HepG2 (cell line): ENCODE results near the gene DNAJA3. TPM values are rescaled to one million over a fixed set of nuclear protein-coding genes. Genes with fewer than 3 reads are reported as not detected.
A peak's percentile ranks its signal among the peaks of the same experiment; 100 is the strongest.

Experiments
- ATAC-seq: fragments of 200-7000 bp; cut with Tn5 transposase; 3 replicates; pipeline ENCODE4 v1.9.1; 2020; ENCODE audit warnings: mild to moderate bottlenecking, moderate library complexity
- BruUV-seq: library from RNA; stranded (reverse); fragments of 400-500 nt; replicated peaks from 2 replicates; lab custom pipeline; 2021; lab: Mats Ljungman, UMichigan
- CTCF ChIA-PET: fragments of 300-600 bp; formaldehyde crosslinking; extraction: SDS; loops from one replicate; lab custom pipeline; 2021; ENCODE audit warnings: low total read pairs, inconsistent platforms, low intra/inter-chr PET ratio; lab: Yijun Ruan, JAX
- POLR2A ChIA-PET: fragments of 350-600 bp; sonication (Branson Sonifier 250); formaldehyde crosslinking; loops from one replicate; lab custom pipeline; 2020; ENCODE audit warnings: antibody characterized with exemption, inconsistent platforms; lab: Yijun Ruan, JAX
- DNase-seq: peaks from one replicate; pipeline ENCODE4 v3.0.0-alpha.2; 2015; ENCODE audit warnings: low spot score
- FAIRE-seq: peaks from 3 replicates; lab custom pipeline; 2011; peaks lifted over from hg19 to GRCh38; lab: Jason Lieb, UNC
- H2AFZ ChIP-seq: one replicate; pipeline ENCODE4 v1.6.1; 2011; ENCODE audit warnings: low read length, inconsistent platforms
- H3K27ac ChIP-seq: fragments of 300-600 bp; 3 replicates; pipeline ENCODE4 v1.8.0; 2011; ENCODE audit warnings: mixed run types, mild to moderate bottlenecking, mixed read lengths, low read length, inconsistent platforms; ENCODE audit not compliant: insufficient read depth; ENCODE audit errors: extremely low read length
- H3K27me3 ChIP-seq, 2 experiments: fragments of 200-600 bp in 1 of 2; 2 replicates in 1 of 2; 3 replicates in 1 of 2; pipeline versions ENCODE4 v1.6.0 to v1.8.0; 2011; ENCODE audit warnings: low read length in 2 of 2, mild to moderate bottlenecking in 2 of 2, moderate library complexity in 2 of 2, inconsistent platforms in 1 of 2; ENCODE audit not compliant: insufficient read depth in 2 of 2, control insufficient read depth in 1 of 2
- H3K36me3 ChIP-seq, 2 experiments: fragments of 200-600 bp in 1 of 2; replicated peaks in 1 of 2; 2 replicates in 1 of 2; 3 replicates in 1 of 2; pipeline versions ENCODE4 v1.5.1 to v1.8.0; 2011; ENCODE audit warnings: low read length in 2 of 2, inconsistent platforms in 1 of 2; ENCODE audit not compliant: insufficient read depth in 2 of 2, control insufficient read depth in 1 of 2
- H3K4me1 ChIP-seq: 2 replicates; pipeline ENCODE4 v1.5.1; 2012; ENCODE audit warnings: low read length, inconsistent platforms; ENCODE audit not compliant: insufficient read depth
- H3K4me2 ChIP-seq: 2 replicates; pipeline ENCODE4 v1.6.0; 2011; ENCODE audit warnings: low read depth, low read length, inconsistent platforms
- H3K4me3 ChIP-seq, 3 experiments: fragments of 200-600 bp in 1 of 3; sonication (generic), shearing (Covaris generic) in 1 of 3; replicated peaks in 1 of 3; 2 replicates each; pipeline ENCODE4 v1.5.1; 2011 to 2016; ENCODE audit warnings: low read length in 3 of 3, inconsistent platforms in 2 of 3, low read depth in 2 of 3, mild to moderate bottlenecking in 2 of 3, control low read depth in 1 of 3, mixed read lengths in 1 of 3; ENCODE audit not compliant: insufficient read depth in 1 of 3
- H3K79me2 ChIP-seq: one replicate; pipeline ENCODE4 v1.6.1; 2011; ENCODE audit warnings: low read length, inconsistent platforms; ENCODE audit not compliant: insufficient read depth
- H3K9ac ChIP-seq: 2 replicates; pipeline ENCODE4 v1.6.0; 2011; ENCODE audit warnings: mild to moderate bottlenecking, low read depth, low read length, inconsistent platforms; ENCODE audit not compliant: insufficient read depth
- H3K9me3 ChIP-seq: 2 replicates; pipeline ENCODE4 v1.5.1; 2012; ENCODE audit warnings: mild to moderate bottlenecking, low read length
- H4K20me1 ChIP-seq: 2 replicates; pipeline ENCODE4 v1.6.0; 2011; ENCODE audit warnings: inconsistent platforms, mild to moderate bottlenecking, low read length, moderate library complexity; ENCODE audit not compliant: insufficient read depth
- AGO2 ChIP-seq: fragments of 200-400 bp; formaldehyde crosslinking; optimal IDR thresholded peaks from 2 replicates; pipeline ENCODE3; 2017; ENCODE audit warnings: mild to moderate bottlenecking, low read depth, low read length, moderate library complexity
- CEBPB ChIP-seq: IDR thresholded peaks from 2 replicates; pipeline ENCODE4 v1.6.1; 2011; ENCODE audit warnings: low read depth, low read length, improper control_type of control experiment, borderline replicate concordance
- HMG20A ChIP-seq: IDR thresholded peaks from 2 replicates; pipeline ENCODE4 v1.6.1; 2016; ENCODE audit warnings: borderline replicate concordance
- KDM5B ChIP-seq: sonication (generic); formaldehyde crosslinking; IDR thresholded peaks from 2 replicates; pipeline ENCODE4 v1.4.0; 2020; ENCODE audit warnings: missing genetic modification reagents, mild to moderate bottlenecking, borderline replicate concordance
- MTA1 ChIP-seq: sonication (generic); formaldehyde crosslinking; IDR thresholded peaks from 2 replicates; pipeline ENCODE4 v1.4.0; 2020; ENCODE audit warnings: missing genetic modification reagents, mild to moderate bottlenecking, borderline replicate concordance
- PRPF4 ChIP-seq: fragments of 200-400 bp; formaldehyde crosslinking; IDR thresholded peaks from 2 replicates; pipeline ENCODE4 v1.6.1; 2016; ENCODE audit warnings: low read length, low read depth; ENCODE audit not compliant: poor library complexity, severe bottlenecking
- RAD51 ChIP-seq: fragments of 450-650 bp; IDR thresholded peaks from 2 replicates; pipeline ENCODE4 v1.6.1; 2016; ENCODE audit warnings: borderline replicate concordance
- RBFOX2 ChIP-seq: fragments of 200-400 bp; formaldehyde crosslinking; IDR thresholded peaks from 2 replicates; pipeline ENCODE4 v1.6.1; 2017; ENCODE audit warnings: low read depth, mild to moderate bottlenecking, low read length
- SNAI1 ChIP-seq: sonication (generic); formaldehyde crosslinking; IDR thresholded peaks from 2 replicates; pipeline ENCODE4 v1.5.0; 2020; ENCODE audit warnings: mild to moderate bottlenecking, missing genetic modification reagents, borderline replicate concordance
- ZNF253 ChIP-seq: sonication (generic); formaldehyde crosslinking; IDR thresholded peaks from 2 replicates; pipeline ENCODE4 v1.8.0; 2022; ENCODE audit warnings: mild to moderate bottlenecking, missing genetic modification reagents, borderline replicate concordance
- ZNF660 ChIP-seq: sonication (generic); formaldehyde crosslinking; IDR thresholded peaks from 2 replicates; pipeline ENCODE4 v1.5.1; 2020; ENCODE audit warnings: mild to moderate bottlenecking, low read depth, missing genetic modification reagents, borderline replicate concordance
- WGBS: methylation state at CpG from one replicate; pipeline ENCODE4 v1.1.6; 2017; ENCODE audit warnings: low lambda C conversion rate; 5-methylcytosine and 5-hydroxymethylcytosine counted together
- in situ Hi-C: cut with HindIII; loops from 2 replicates; pipeline ENCODE4 v1.10.0; 2017; ENCODE audit warnings: low pct_unique_long_range_greater_than_20kb; ENCODE audit not compliant: extremely low pct_ligation_motif_present
- intact Hi-C: fragments of 100-400 bp; cut with micrococcal nuclease; formaldehyde crosslinking; loops from one replicate; pipeline ENCODE4 v1.10.0; 2022; ENCODE audit not compliant: unreplicated experiment
- polyA plus RNA-seq, 8 experiments: library from polyadenylated mRNA; depleted of rRNA in 3 of 8; stranded (reverse) in 7 of 8; unstranded in 1 of 8; fragments of >200 nt; fragmentation: Illumina TruSeq in 4 of 8; extraction: Trizol in 4 of 8; gene quantifications; 2 replicates each; pipeline versions ENCODE4 v1.2.1 to v1.2.3, GENCODE V29; 2011 to 2016; ENCODE audit warnings: low read depth in 4 of 8, missing spikeins in 1 of 8, mixed read lengths in 1 of 8; ENCODE audit not compliant: insufficient read depth in 1 of 8
- total RNA-seq, 5 experiments: library from RNA; depleted of rRNA; stranded (reverse); fragments of >200 nt; fragmentation: Illumina TruSeq; extraction: Trizol; gene quantifications; 2 replicates each; pipeline ENCODE4 v1.2.3, GENCODE V29; 2016; ENCODE audit warnings: low read depth in 1 of 5
- TF ChIP-seq, protein P1 (sequence below): sonication (generic); formaldehyde crosslinking; IDR thresholded peaks from 2 replicates; pipeline ENCODE4 v1.5.1; 2020; ENCODE audit warnings: mild to moderate bottlenecking, missing genetic modification reagents, moderate library complexity
- TF ChIP-seq, protein P2 (sequence below): IDR thresholded peaks from 2 replicates; pipeline ENCODE4 v1.6.1; 2012; ENCODE audit warnings: inconsistent platforms
- TF ChIP-seq, protein P3 (sequence below): sonication (generic); formaldehyde crosslinking; IDR thresholded peaks from 2 replicates; pipeline ENCODE4 v1.4.0; 2020; ENCODE audit warnings: mild to moderate bottlenecking, missing genetic modification reagents

DNAJA3 gene
- total and polyA plus RNA-seq, 2 of the 13 experiments (the other 11 are each of a cell fraction or from before 2014, with no cell fraction given), result 77.0 to 83.3 TPM

DNA sequence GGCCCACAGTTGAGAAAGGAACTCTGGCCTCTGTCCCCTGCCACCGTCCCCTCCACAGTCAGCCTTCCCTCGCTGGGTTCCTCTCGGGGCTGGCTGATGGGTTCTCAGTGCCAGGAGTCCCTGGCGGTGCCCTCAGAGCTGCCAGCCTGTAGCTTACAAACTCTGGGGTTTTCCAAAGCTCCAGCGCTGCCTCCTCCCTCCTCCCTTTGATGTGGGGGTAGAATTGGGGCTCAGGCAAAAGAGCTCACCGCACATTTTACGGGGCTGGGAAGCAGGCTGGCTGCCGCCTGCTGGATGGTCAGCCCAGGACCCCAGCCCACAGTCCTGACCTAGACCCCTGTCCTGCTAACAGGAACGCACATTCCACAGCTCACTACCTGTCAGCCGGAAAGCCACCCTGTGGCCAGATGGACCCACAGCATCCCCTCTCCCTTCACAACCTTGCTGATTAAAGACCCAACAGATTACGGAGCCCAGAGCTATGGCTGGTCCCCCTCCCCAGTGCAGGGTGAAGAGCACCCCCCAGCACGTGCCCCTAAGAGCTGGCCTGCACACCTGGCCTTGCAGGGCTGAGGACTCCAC, 48.0 kb upstream of the DNAJA3 start (continued):
- TF ChIP-seq ZNF253 (CRISPR knock-in tag) (no peak), ZNF660 (CRISPR knock-in tag) (no peak)

DNA sequence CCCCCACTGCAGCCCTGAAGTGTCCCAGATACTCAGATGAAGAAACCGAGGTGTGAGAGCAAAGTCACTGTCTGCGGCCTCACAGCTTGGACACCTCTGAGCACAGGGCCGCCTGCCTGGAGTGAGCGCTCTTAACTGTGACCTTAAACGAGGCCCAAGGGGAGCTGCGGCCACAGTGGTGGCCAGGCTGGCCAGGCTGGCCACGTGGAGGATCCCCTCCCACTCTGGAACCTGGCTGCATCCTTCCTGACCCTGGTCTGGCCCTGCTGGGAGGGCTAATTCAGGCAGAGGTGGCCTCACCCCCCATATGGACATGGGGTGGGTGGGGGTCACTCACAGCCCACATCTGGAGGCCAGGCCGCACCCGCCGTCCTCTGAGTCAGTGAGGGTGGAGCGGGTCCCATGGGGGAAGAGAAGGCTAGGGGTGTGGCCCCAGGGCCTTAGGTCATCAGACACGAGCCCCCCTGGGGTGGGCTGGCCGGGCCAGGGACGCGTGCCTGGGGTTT, 47.5 kb upstream of the DNAJA3 start:
- CTCF ChIA-PET, result interaction anchor here (2.1 kb wide), 1 partner anchor 20 kb away, joined by 10 read pairs; no protein-coding TSS in a partner anchor
- no TSS peak for BruUV-seq
- Histone ChIP-seq H3K4me3 (peak overlapping the region in 1 of 3 experiments; percentile 11; a peak in 1 of 6 replicates), H3K27ac (peak overlapping the region; percentile 52), H3K79me2 (peaks cover 45% of the 10 kb centered on the region), H2AFZ (no peak overlapping the region), H3K4me1 (peaks cover 72% of the 10 kb centered on the region), H3K9me3 (no peaks in the 10 kb centered on the region), H3K4me2 (0 out of 2 replicates have a peak overlapping the region, but pooled peaks have one; percentile 31), H3K9ac (0 out of 2 replicates have a peak overlapping the region, but pooled peaks have one; percentile 25), H4K20me1 (peaks cover 52% of the 10 kb centered on the region), H3K36me3 (peaks cover 7 to 13% of the 10 kb centered on the region in 2 experiments), H3K27me3 (no peaks in the 10 kb centered on the region)
- TF ChIP-seq, protein P1, sequence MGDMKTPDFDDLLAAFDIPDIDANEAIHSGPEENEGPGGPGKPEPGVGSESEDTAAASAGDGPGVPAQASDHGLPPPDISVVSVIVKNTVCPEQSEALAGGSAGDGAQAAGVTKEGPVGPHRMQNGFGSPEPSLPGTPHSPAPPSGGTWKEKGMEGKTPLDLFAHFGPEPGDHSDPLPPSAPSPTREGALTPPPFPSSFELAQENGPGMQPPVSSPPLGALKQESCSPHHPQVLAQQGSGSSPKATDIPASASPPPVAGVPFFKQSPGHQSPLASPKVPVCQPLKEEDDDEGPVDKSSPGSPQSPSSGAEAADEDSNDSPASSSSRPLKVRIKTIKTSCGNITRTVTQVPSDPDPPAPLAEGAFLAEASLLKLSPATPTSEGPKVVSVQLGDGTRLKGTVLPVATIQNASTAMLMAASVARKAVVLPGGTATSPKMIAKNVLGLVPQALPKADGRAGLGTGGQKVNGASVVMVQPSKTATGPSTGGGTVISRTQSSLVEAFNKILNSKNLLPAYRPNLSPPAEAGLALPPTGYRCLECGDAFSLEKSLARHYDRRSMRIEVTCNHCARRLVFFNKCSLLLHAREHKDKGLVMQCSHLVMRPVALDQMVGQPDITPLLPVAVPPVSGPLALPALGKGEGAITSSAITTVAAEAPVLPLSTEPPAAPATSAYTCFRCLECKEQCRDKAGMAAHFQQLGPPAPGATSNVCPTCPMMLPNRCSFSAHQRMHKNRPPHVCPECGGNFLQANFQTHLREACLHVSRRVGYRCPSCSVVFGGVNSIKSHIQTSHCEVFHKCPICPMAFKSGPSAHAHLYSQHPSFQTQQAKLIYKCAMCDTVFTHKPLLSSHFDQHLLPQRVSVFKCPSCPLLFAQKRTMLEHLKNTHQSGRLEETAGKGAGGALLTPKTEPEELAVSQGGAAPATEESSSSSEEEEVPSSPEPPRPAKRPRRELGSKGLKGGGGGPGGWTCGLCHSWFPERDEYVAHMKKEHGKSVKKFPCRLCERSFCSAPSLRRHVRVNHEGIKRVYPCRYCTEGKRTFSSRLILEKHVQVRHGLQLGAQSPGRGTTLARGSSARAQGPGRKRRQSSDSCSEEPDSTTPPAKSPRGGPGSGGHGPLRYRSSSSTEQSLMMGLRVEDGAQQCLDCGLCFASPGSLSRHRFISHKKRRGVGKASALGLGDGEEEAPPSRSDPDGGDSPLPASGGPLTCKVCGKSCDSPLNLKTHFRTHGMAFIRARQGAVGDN (CRISPR knock-in tag), result peak; percentile 42
- peak; percentile 38; the same call in 1 of the 2 replicates for TF ChIP-seq MTA1 (CRISPR knock-in tag)
- no peak for TF ChIP-seq HMG20A (CRISPR knock-in tag)
- no peak for TF ChIP-seq CEBPB
- TF ChIP-seq, protein P2, sequence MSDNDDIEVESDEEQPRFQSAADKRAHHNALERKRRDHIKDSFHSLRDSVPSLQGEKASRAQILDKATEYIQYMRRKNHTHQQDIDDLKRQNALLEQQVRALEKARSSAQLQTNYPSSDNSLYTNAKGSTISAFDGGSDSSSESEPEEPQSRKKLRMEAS, result peak; percentile 21; the same call in 1 of the 2 replicates
- TF ChIP-seq RAD51, result no peak
- no peak for TF ChIP-seq SNAI1 (CRISPR knock-in tag)
- TF ChIP-seq AGO2, result peak; percentile 83
- no peak for TF ChIP-seq PRPF4
- no peak for TF ChIP-seq KDM5B (CRISPR knock-in tag)
- TF ChIP-seq RBFOX2, result peak; percentile 53
- TF ChIP-seq, protein P3, sequence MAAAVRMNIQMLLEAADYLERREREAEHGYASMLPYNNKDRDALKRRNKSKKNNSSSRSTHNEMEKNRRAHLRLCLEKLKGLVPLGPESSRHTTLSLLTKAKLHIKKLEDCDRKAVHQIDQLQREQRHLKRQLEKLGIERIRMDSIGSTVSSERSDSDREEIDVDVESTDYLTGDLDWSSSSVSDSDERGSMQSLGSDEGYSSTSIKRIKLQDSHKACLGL (CRISPR knock-in tag), result peak; percentile 21; the same call in 1 of the 2 replicates
- intact Hi-C loops (no loop called here), in situ Hi-C loops (no loop called here)
- ATAC-seq (no peak), FAIRE-seq (no peak), DNase-seq (no peak)
- POLR2A ChIA-PET, result interaction anchor here (1.1 to 1.4 kb wide), 2 partner anchors 11 to 13 kb away, joined by 3 read pairs; no protein-coding TSS in a partner anchor
- 80% methylated on average over 6 of the region's 15 CpGs for WGBS
